Measurements from ENCODE around the gene TGFBR3.

Gene TGFBR3

GRCh38 chr1:91811363-91812025, 74.5 kb downstream of the TGFBR3 start:
- TF ChIP-seq CTCF (IDR thresholded peaks at IDR 0.05; ENCODE audit: control insufficient read depth, extremely low read depth, insufficient read depth) = no peak
- no peak overlapping the region for H3K4me3 ChIP-seq (ENCODE audit: low read depth, low read length)
- no peak for DNase-seq (ENCODE audit: low read depth)

GRCh38 chr1:91809317-91809716, 76.6 kb downstream of the TGFBR3 start:
- no peak for TF ChIP-seq CTCF (IDR thresholded peaks at IDR 0.05; ENCODE audit: control insufficient read depth, extremely low read depth, insufficient read depth)
- no peak for DNase-seq (ENCODE audit: low read depth)

GRCh38 chr1:91807921-91808620, 77.9 kb downstream of the TGFBR3 start:
- no peak overlapping the region for H3K4me3 ChIP-seq (ENCODE audit: low read depth, low read length)
- no peak for DNase-seq (ENCODE audit: low read depth)
- TF ChIP-seq CTCF (IDR thresholded peaks at IDR 0.05; ENCODE audit: control insufficient read depth, extremely low read depth, insufficient read depth) = no peak

More at GRCh38 chr1:91809317-91809716, 76.6 kb downstream of the TGFBR3 start:
- H3K4me3 ChIP-seq (ENCODE audit: low read depth, low read length) = no peak overlapping the region

GRCh38 chr1:91806769-91807700, 78.9 kb downstream of the TGFBR3 start:
- TF ChIP-seq CTCF (IDR thresholded peaks at IDR 0.05; ENCODE audit: control insufficient read depth, extremely low read depth, insufficient read depth) = no peak
- no peak for DNase-seq (ENCODE audit: low read depth)
- H3K4me3 ChIP-seq (ENCODE audit: low read depth, low read length) = no peak overlapping the region

- H3K4me3 ChIP-seq (ENCODE audit: low read depth, low read length) = no peak overlapping the region
- no peak for DNase-seq (ENCODE audit: low read depth)
- TF ChIP-seq CTCF (IDR thresholded peaks at IDR 0.05; ENCODE audit: control insufficient read depth, extremely low read depth, insufficient read depth) = no peak
These were observed 79.7 kb downstream of the TGFBR3 start for GRCh38 chr1:91806181-91806768.

- TF ChIP-seq CTCF (IDR thresholded peaks at IDR 0.05; ENCODE audit: control insufficient read depth, extremely low read depth, insufficient read depth) = no peak
- no peak for DNase-seq (ENCODE audit: low read depth)
These were observed 80.6 kb downstream of the TGFBR3 start for GRCh38 chr1:91805311-91805801.

More at GRCh38 chr1:91805311-91805801, 80.6 kb downstream of the TGFBR3 start:
- no peak overlapping the region for H3K4me3 ChIP-seq (ENCODE audit: low read depth, low read length)

Data from LNCaP clone FGC (cell line).